Panc1 (cell line): ENCODE data around the gene UROC1. TPM values are rescaled to one million over a fixed set of nuclear protein-coding genes. Genes with fewer than 3 reads are reported as not detected.

Experiments used
- ATAC-seq: fragments of 200-7000 bp; cut with Tn5 transposase; 2 replicates; pipeline ENCODE4 v1.9.1; 2020; ENCODE audit warnings: mild to moderate bottlenecking, moderate library complexity
- BruUV-seq: library from RNA; stranded (reverse); fragments of 400-500 nt; replicated peaks from 2 replicates; lab custom pipeline; 2021; lab: Mats Ljungman, UMichigan
- CTCF ChIA-PET: fragments of 300-600 bp; sonication (Branson Sonifier 250); formaldehyde crosslinking; loops from one replicate; lab custom pipeline; 2022; ENCODE audit warnings: antibody characterized with exemption; lab: Charles Lee
- POLR2A ChIA-PET: fragments of 300-600 bp; sonication (Branson Sonifier 250); formaldehyde crosslinking; loops from one replicate; lab custom pipeline; 2022; ENCODE audit warnings: antibody characterized with exemption; lab: Charles Lee
- DNase-seq: peaks from one replicate; pipeline ENCODE4 v3.0.0-alpha.2; 2010; ENCODE audit warnings: low read depth, low spot score
- H3K27ac ChIP-seq: 2 replicates; pipeline ENCODE4 v1.5.1; 2011; ENCODE audit warnings: mild to moderate bottlenecking, low read length, inconsistent platforms
- H3K27me3 ChIP-seq: fragments of 200-500 bp; sonication (Bioruptor generic); 2 replicates; pipeline ENCODE4 v1.6.0; 2014; ENCODE audit warnings: low read length, inconsistent platforms; ENCODE audit not compliant: control insufficient read depth, insufficient read depth
- H3K36me3 ChIP-seq: fragments of 200-500 bp; sonication (Bioruptor generic); 2 replicates; pipeline ENCODE4 v1.5.1; 2014; ENCODE audit warnings: inconsistent platforms, mild to moderate bottlenecking, low read length, moderate library complexity; ENCODE audit not compliant: control insufficient read depth, insufficient read depth
- H3K4me1 ChIP-seq: 2 replicates; pipeline ENCODE4 v1.5.1; 2011; ENCODE audit warnings: inconsistent platforms, mild to moderate bottlenecking, low read length, moderate library complexity; ENCODE audit not compliant: control insufficient read depth, insufficient read depth
- H3K4me3 ChIP-seq, 2 experiments: 2 replicates each; pipeline ENCODE4 v1.5.1; 2011 to 2012; ENCODE audit warnings: low read depth in 2 of 2, low read length in 2 of 2, mild to moderate bottlenecking in 2 of 2, inconsistent platforms in 1 of 2, moderate library complexity in 1 of 2
- H3K9me3 ChIP-seq: fragments of 200-500 bp; sonication (Bioruptor generic); 2 replicates; pipeline ENCODE4 v1.5.1; 2014; ENCODE audit warnings: low read depth, mild to moderate bottlenecking, inconsistent platforms, low read length, moderate library complexity; ENCODE audit not compliant: control insufficient read depth, insufficient read depth
- CTCF ChIP-seq: fragments of 450-650 bp; IDR thresholded peaks from 2 replicates; pipeline ENCODE4 v1.5.1; 2017; ENCODE audit warnings: mild to moderate bottlenecking
- POLR2AphosphoS5 ChIP-seq: IDR thresholded peaks from 2 replicates; pipeline ENCODE4 v1.6.1; 2012; ENCODE audit warnings: mild to moderate bottlenecking, low read depth, low read length, moderate library complexity
- REST ChIP-seq, 2 experiments: IDR thresholded peaks; 2 replicates each; pipeline ENCODE4 v1.6.1; 2011 to 2012; ENCODE audit warnings: low read depth in 2 of 2, control low read depth in 1 of 2, low read length in 1 of 2, mild to moderate bottlenecking in 1 of 2, moderate library complexity in 1 of 2; ENCODE audit not compliant: insufficient read depth in 1 of 2
- SIN3A ChIP-seq: IDR thresholded peaks from 2 replicates; pipeline ENCODE4 v1.6.1; 2012; ENCODE audit warnings: low read depth, mild to moderate bottlenecking, low read length, moderate library complexity, borderline replicate concordance; ENCODE audit not compliant: insufficient read depth
- TCF7L2 ChIP-seq: IDR thresholded peaks from 2 replicates; pipeline ENCODE4 v1.6.1; 2011; ENCODE audit warnings: mild to moderate bottlenecking, low read depth, low read length, inconsistent platforms
- in situ Hi-C: cut with HindIII; loops from 2 replicates; pipeline ENCODE4 v1.10.0; 2016; ENCODE audit warnings: low sequenced_read_pairs, low pct_unique_long_range_greater_than_20kb
- intact Hi-C: fragments of 100-400 bp; cut with micrococcal nuclease; formaldehyde crosslinking; loops from one replicate; pipeline ENCODE4 v1.10.0; 2022; ENCODE audit not compliant: unreplicated experiment
- total RNA-seq: library from RNA; stranded (reverse); gene quantifications from one replicate; pipeline ENCODE4 v1.2.1, GENCODE V29; 2021; ENCODE audit not compliant: unreplicated experiment

Gene UROC1
- total RNA-seq, 1 experiment from 2014 or later, result not detected

GRCh38 chr3:126476166-126477060 is 41.2 kb downstream of the UROC1 start:
- Histone ChIP-seq H3K27ac (peak overlapping the region; percentile 90), H3K4me1 (peaks cover 22% of the 10 kb centered on the region), H3K36me3 (peaks cover 9% of the 10 kb centered on the region), H3K4me3 (peak overlapping the region; percentile 64 to 90), H3K27me3 (no peaks in the 10 kb centered on the region), H3K9me3 (no peaks in the 10 kb centered on the region)
- ChIA-PET CTCF (interaction anchor here (0.6 kb wide), 1 partner anchor 119 kb away, joined by 3 read pairs; no protein-coding TSS in a partner anchor), POLR2A (no interaction called here)
- intact Hi-C loops (no loop called here), in situ Hi-C loops (no loop called here)
- ATAC-seq, result peak; percentile 58
- BruUV-seq, result no TSS peak
- no peak for TF ChIP-seq TCF7L2
- peak; percentile 63 for TF ChIP-seq POLR2AphosphoS5
- peak; percentile 12 for DNase-seq

DNA sequence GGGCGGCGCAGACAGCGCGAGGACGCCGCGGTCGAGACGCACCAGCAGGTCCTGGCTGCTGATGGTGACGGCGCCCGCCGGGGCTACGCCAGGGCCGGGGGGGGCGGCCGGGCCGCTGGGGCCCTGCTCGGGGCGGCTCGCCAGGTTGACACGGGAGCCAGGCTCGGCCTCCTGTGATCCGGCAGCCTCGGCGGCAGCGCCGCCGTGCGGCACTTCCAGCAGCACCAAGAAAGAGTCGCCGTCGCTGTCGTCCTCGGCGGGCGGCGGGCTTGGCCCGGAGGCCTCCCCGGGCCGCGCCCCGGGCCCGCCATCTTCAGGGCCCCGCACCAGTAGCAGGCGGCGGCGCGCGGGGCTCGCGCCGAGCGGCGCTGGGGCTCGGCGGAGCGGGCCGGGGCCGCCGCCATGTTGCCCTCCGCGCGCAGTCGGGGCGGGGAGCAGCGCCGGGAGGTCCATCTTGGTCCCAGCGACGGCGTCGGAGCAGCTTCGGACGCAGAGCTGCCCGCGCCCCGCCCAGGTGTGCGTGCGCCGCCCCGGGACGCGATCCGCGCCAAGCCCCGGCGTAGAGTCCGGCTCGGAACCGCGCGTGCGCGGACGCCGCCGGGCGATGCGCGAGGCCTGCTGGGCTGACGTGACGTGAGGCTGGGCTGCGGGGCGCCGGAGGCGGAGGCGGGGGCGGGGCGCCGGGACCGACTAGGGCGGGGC is 42.0 kb downstream of the UROC1 start, which contains the start of gene ZXDC:
ZXDC (minus strand) TSS at position 479 of the 702 bp plus-strand sequence; CDS start at position 453, 26 bp downstream.
- POLR2A ChIA-PET, result no interaction called here
- no peaks in the 10 kb centered on the region for H3K9me3 ChIP-seq
- peaks cover 22% of the 10 kb centered on the region for H3K4me1 ChIP-seq
- ATAC-seq (peak; percentile 95), DNase-seq (peak; percentile 52)
- TF ChIP-seq REST (IDR thresholded peaks at IDR 0.05; ENCODE audit: insufficient read depth in 1 of 2, low read depth in 2 of 2, low read length in 1 of 2) (no peak), SIN3A (peak; percentile 43; the same call in 1 of the 2 replicates), CTCF (no peak; the same call in 1 of the 2 replicates), POLR2AphosphoS5 (peak; percentile 50; the same call in 1 of the 2 replicates), TCF7L2 (peak; percentile 66)
- H3K27me3 ChIP-seq, result no peaks in the 10 kb centered on the region
- intact Hi-C loops (no loop called here), in situ Hi-C loops (no loop called here)
- peak within 1 kb of the TSS; percentile 90 for H3K27ac ChIP-seq
- CTCF ChIA-PET, result interaction anchor here (0.6 kb wide), 1 partner anchor 118 kb away, joined by 3 read pairs; no protein-coding TSS in a partner anchor
- no TSS peak for BruUV-seq
- H3K4me3 ChIP-seq, result peak within 1 kb of the TSS; percentile 75 to 90
- H3K36me3 ChIP-seq, result peaks cover 17% of the 10 kb centered on the region
